SK-N-SH treated with all-trans-retinoic acid at 6 μM for 48 hours (cell line): ENCODE measurements around the gene DNAI4.

Source experiments
- ATAC-seq: fragments of 200-7000 bp; cut with Tn5 transposase; 3 replicates; pipeline ENCODE4 v1.9.1; 2020; ENCODE audit warnings: mild to moderate bottlenecking, moderate library complexity
- ARNTL ChIP-seq: fragments of 450-650 bp; formaldehyde crosslinking; IDR thresholded peaks from 2 replicates; pipeline ENCODE4 v1.5.0; 2020; ENCODE audit warnings: low read depth, mild to moderate bottlenecking, moderate library complexity, borderline replicate concordance
- BACH2 ChIP-seq: fragments of 250-450 bp; sonication (Bioruptor Pico); IDR thresholded peaks from 2 replicates; pipeline ENCODE4 v1.9.0; 2021; ENCODE audit warnings: mild to moderate bottlenecking, borderline replicate concordance
- CSDC2 ChIP-seq: fragments of 250-450 bp; sonication (Bioruptor Pico); IDR thresholded peaks from 2 replicates; pipeline ENCODE4 v1.5.0; 2020; ENCODE audit warnings: mild to moderate bottlenecking, moderate library complexity
- ESRRG ChIP-seq: fragments of 250-450 bp; sonication (Bioruptor Pico); IDR thresholded peaks from 2 replicates; pipeline ENCODE4 v1.6.1; 2021; ENCODE audit warnings: mild to moderate bottlenecking
- GLIS3 ChIP-seq: fragments of 250-450 bp; sonication (Bioruptor Pico); IDR thresholded peaks from 2 replicates; pipeline ENCODE4 v1.5.0; 2020; ENCODE audit warnings: mild to moderate bottlenecking, moderate library complexity
- ISL1 ChIP-seq: fragments of 250-450 bp; sonication (Bioruptor Pico); IDR thresholded peaks from 2 replicates; pipeline ENCODE4 v2.1.2; 2022; ENCODE audit warnings: mild to moderate bottlenecking, moderate library complexity
- OSR1 ChIP-seq: fragments of 250-450 bp; sonication (Bioruptor Pico); IDR thresholded peaks from 2 replicates; pipeline ENCODE4 v1.8.0; 2022; ENCODE audit warnings: moderate library complexity, mild to moderate bottlenecking, inconsistent platforms
- POU6F1 ChIP-seq: fragments of 250-450 bp; sonication (Bioruptor Pico); IDR thresholded peaks from 2 replicates; pipeline ENCODE4 v1.8.0; 2021; ENCODE audit warnings: low read depth, mild to moderate bottlenecking, moderate library complexity, borderline replicate concordance
- PPARA ChIP-seq: fragments of 250-450 bp; sonication (Bioruptor Pico); IDR thresholded peaks from 2 replicates; pipeline ENCODE4 v1.5.0; 2020; ENCODE audit warnings: mild to moderate bottlenecking, borderline replicate concordance
- RARB ChIP-seq: fragments of 250-450 bp; sonication (Bioruptor Pico); IDR thresholded peaks from 2 replicates; pipeline ENCODE4 v1.8.0; 2021; ENCODE audit warnings: mild to moderate bottlenecking, moderate library complexity
- SNAI2 ChIP-seq: fragments of 250-450 bp; sonication (Bioruptor Pico); IDR thresholded peaks from 2 replicates; pipeline ENCODE4 v1.5.0; 2020; ENCODE audit warnings: mild to moderate bottlenecking, moderate library complexity
- TCF4 ChIP-seq: fragments of 250-450 bp; sonication (Bioruptor Pico); IDR thresholded peaks from 2 replicates; pipeline ENCODE4 v1.8.0; 2021; ENCODE audit warnings: mild to moderate bottlenecking, moderate library complexity, borderline replicate concordance
- ZC3H10 ChIP-seq: fragments of 250-450 bp; sonication (Bioruptor Pico); IDR thresholded peaks from 2 replicates; pipeline ENCODE4 v1.5.1; 2021; ENCODE audit warnings: mild to moderate bottlenecking, moderate library complexity
- ZFP3 ChIP-seq: fragments of 250-450 bp; sonication (Bioruptor Pico); IDR thresholded peaks from 2 replicates; pipeline ENCODE4 v1.5.0; 2020; ENCODE audit warnings: mild to moderate bottlenecking, moderate library complexity
- ZFP30 ChIP-seq: fragments of 450-650 bp; formaldehyde crosslinking; IDR thresholded peaks from 2 replicates; pipeline ENCODE4 v1.5.0; 2022; ENCODE audit warnings: mild to moderate bottlenecking, moderate library complexity
- ZNF565 ChIP-seq: fragments of 450-650 bp; formaldehyde crosslinking; conservative IDR thresholded peaks from 2 replicates; pipeline ENCODE4 v1.5.0; 2020; ENCODE audit warnings: low read depth, mild to moderate bottlenecking, moderate library complexity
- ZNF70 ChIP-seq: fragments of 450-650 bp; formaldehyde crosslinking; IDR thresholded peaks from 2 replicates; pipeline ENCODE4 v1.5.0; 2020; ENCODE audit warnings: mild to moderate bottlenecking, moderate library complexity
- ZNF8 ChIP-seq: fragments of 450-650 bp; formaldehyde crosslinking; IDR thresholded peaks from 2 replicates; pipeline ENCODE4 v1.5.0; 2020; ENCODE audit warnings: mild to moderate bottlenecking, moderate library complexity
- TF ChIP-seq, protein P1 (sequence below): fragments of 250-450 bp; sonication (Bioruptor Pico); IDR thresholded peaks from 2 replicates; pipeline ENCODE4 v1.5.1; 2020; ENCODE audit warnings: low read depth, mild to moderate bottlenecking, moderate library complexity
- TF ChIP-seq, protein P2 (sequence below): fragments of 250-450 bp; sonication (Bioruptor Pico); IDR thresholded peaks from 2 replicates; pipeline ENCODE4 v1.8.0; 2020; ENCODE audit warnings: mild to moderate bottlenecking, moderate library complexity, borderline replicate concordance
- TF ChIP-seq, protein P3 (sequence below): fragments of 250-450 bp; sonication (Bioruptor Pico); IDR thresholded peaks from 2 replicates; pipeline ENCODE4 v1.5.0; 2020; ENCODE audit warnings: mild to moderate bottlenecking, moderate library complexity
- TF ChIP-seq, protein P4 (sequence below): fragments of 250-450 bp; sonication (Bioruptor Pico); IDR thresholded peaks from 2 replicates; pipeline ENCODE4 v1.5.1; 2021; ENCODE audit warnings: mild to moderate bottlenecking, moderate library complexity

Gene DNAI4

GRCh38 chr1:66954208-66954607 is 29.6 kb upstream of the DNAI4 start (continued):
- TF ChIP-seq ISL1 (CRISPR knock-in tag) (no peak), ARNTL (CRISPR knock-in tag) (no peak), ZNF8 (CRISPR knock-in tag) (no peak)

DNA sequence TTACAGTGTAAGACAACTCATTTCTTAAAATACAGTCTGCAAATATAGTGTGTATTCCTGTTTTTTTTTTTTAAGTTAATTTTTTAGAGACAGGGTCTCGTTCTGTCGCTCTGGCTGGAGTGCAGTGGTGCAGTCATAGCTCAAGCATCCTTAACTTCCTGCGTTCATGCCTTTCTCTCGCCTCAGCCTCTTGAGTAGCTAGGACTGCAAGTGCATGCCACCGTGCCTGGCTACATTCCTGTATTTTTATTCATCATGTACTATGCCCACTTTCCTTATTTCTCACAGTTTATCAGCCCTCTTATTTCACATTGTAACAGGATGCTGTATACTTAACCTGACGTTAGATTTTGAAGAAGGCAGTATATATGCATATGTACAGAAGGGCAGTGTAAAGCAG is 26.9 kb upstream of the DNAI4 start:
- ATAC-seq: peak; percentile 87
- TF ChIP-seq ZFP3 (CRISPR knock-in tag) (no peak), ZNF565 (CRISPR knock-in tag) (no peak), CSDC2 (CRISPR knock-in tag) (no peak)

- ATAC-seq: no peak
- TF ChIP-seq ISL1 (CRISPR knock-in tag): no peak
- TF ChIP-seq ZFP3 (CRISPR knock-in tag): no peak
- no peak for TF ChIP-seq ZNF70 (CRISPR knock-in tag)
- no peak for TF ChIP-seq PPARA (CRISPR knock-in tag)
- no peak for TF ChIP-seq ZC3H10 (CRISPR knock-in tag)
- TF ChIP-seq, protein P1, sequence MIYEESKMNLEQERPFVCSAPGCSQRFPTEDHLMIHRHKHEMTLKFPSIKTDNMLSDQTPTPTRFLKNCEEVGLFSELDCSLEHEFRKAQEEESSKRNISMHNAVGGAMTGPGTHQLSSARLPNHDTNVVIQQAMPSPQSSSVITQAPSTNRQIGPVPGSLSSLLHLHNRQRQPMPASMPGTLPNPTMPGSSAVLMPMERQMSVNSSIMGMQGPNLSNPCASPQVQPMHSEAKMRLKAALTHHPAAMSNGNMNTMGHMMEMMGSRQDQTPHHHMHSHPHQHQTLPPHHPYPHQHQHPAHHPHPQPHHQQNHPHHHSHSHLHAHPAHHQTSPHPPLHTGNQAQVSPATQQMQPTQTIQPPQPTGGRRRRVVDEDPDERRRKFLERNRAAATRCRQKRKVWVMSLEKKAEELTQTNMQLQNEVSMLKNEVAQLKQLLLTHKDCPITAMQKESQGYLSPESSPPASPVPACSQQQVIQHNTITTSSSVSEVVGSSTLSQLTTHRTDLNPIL (CRISPR knock-in tag): no peak
- TF ChIP-seq CSDC2 (CRISPR knock-in tag): no peak
- TF ChIP-seq BACH2 (CRISPR knock-in tag): no peak
- TF ChIP-seq, protein P2, sequence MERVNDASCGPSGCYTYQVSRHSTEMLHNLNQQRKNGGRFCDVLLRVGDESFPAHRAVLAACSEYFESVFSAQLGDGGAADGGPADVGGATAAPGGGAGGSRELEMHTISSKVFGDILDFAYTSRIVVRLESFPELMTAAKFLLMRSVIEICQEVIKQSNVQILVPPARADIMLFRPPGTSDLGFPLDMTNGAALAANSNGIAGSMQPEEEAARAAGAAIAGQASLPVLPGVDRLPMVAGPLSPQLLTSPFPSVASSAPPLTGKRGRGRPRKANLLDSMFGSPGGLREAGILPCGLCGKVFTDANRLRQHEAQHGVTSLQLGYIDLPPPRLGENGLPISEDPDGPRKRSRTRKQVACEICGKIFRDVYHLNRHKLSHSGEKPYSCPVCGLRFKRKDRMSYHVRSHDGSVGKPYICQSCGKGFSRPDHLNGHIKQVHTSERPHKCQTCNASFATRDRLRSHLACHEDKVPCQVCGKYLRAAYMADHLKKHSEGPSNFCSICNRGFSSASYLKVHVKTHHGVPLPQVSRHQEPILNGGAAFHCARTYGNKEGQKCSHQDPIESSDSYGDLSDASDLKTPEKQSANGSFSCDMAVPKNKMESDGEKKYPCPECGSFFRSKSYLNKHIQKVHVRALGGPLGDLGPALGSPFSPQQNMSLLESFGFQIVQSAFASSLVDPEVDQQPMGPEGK (CRISPR knock-in tag): no peak
- no peak for TF ChIP-seq RARB (CRISPR knock-in tag)
- TF ChIP-seq SNAI2 (CRISPR knock-in tag): no peak
- TF ChIP-seq TCF4 (CRISPR knock-in tag): no peak
- TF ChIP-seq ZFP30 (CRISPR knock-in tag): no peak
- no peak for TF ChIP-seq ARNTL (CRISPR knock-in tag)
- TF ChIP-seq GLIS3 (CRISPR knock-in tag): no peak
- TF ChIP-seq OSR1 (CRISPR knock-in tag): no peak
- TF ChIP-seq, protein P3, sequence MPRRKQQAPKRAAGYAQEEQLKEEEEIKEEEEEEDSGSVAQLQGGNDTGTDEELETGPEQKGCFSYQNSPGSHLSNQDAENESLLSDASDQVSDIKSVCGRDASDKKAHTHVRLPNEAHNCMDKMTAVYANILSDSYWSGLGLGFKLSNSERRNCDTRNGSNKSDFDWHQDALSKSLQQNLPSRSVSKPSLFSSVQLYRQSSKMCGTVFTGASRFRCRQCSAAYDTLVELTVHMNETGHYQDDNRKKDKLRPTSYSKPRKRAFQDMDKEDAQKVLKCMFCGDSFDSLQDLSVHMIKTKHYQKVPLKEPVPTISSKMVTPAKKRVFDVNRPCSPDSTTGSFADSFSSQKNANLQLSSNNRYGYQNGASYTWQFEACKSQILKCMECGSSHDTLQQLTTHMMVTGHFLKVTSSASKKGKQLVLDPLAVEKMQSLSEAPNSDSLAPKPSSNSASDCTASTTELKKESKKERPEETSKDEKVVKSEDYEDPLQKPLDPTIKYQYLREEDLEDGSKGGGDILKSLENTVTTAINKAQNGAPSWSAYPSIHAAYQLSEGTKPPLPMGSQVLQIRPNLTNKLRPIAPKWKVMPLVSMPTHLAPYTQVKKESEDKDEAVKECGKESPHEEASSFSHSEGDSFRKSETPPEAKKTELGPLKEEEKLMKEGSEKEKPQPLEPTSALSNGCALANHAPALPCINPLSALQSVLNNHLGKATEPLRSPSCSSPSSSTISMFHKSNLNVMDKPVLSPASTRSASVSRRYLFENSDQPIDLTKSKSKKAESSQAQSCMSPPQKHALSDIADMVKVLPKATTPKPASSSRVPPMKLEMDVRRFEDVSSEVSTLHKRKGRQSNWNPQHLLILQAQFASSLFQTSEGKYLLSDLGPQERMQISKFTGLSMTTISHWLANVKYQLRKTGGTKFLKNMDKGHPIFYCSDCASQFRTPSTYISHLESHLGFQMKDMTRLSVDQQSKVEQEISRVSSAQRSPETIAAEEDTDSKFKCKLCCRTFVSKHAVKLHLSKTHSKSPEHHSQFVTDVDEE: no peak
- TF ChIP-seq ESRRG (CRISPR knock-in tag): no peak
- no peak for TF ChIP-seq POU6F1 (CRISPR knock-in tag)
- TF ChIP-seq, protein P4, sequence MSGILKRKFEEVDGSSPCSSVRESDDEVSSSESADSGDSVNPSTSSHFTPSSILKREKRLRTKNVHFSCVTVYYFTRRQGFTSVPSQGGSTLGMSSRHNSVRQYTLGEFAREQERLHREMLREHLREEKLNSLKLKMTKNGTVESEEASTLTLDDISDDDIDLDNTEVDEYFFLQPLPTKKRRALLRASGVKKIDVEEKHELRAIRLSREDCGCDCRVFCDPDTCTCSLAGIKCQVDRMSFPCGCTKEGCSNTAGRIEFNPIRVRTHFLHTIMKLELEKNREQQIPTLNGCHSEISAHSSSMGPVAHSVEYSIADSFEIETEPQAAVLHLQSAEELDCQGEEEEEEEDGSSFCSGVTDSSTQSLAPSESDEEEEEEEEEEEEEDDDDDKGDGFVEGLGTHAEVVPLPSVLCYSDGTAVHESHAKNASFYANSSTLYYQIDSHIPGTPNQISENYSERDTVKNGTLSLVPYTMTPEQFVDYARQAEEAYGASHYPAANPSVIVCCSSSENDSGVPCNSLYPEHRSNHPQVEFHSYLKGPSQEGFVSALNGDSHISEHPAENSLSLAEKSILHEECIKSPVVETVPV (CRISPR knock-in tag): no peak
Observed at GRCh38 chr1:66947267-66947666, 22.6 kb upstream of the DNAI4 start.
